Measurements from ENCODE around the gene CACNA2D1.
A peak's percentile ranks its signal among the peaks of the same experiment; 100 is the strongest.
"Not testable (repeated sequence)": the region's sequence is repeated elsewhere in the genome, so short reads cannot be mapped to it uniquely, and the experiment has no call there.

Gene CACNA2D1

GRCh38 chr7:82389876-82390275 lies 53.7 kb downstream of the CACNA2D1 start:
- no peak for DNase-seq

GRCh38 chr7:82388138-82388537 lies 55.4 kb downstream of the CACNA2D1 start:
- no peak for DNase-seq

- DNase-seq: not testable (repeated sequence)
Measured at GRCh38 chr7:82386571-82386970, 57.0 kb downstream of the CACNA2D1 start.

GRCh38 chr7:82384779-82385178 lies 58.8 kb downstream of the CACNA2D1 start:
- DNase-seq: no peak

GRCh38 chr7:82384051-82384464 lies 59.5 kb downstream of the CACNA2D1 start:
- no peak for DNase-seq

- DNase-seq: no peak
Measured at GRCh38 chr7:82382276-82382675, 61.3 kb downstream of the CACNA2D1 start.

- DNase-seq: no peak
Measured at GRCh38 chr7:82376739-82377138, 66.8 kb downstream of the CACNA2D1 start.

- no peak for DNase-seq
Measured at GRCh38 chr7:82375713-82376112, 67.9 kb downstream of the CACNA2D1 start.

- DNase-seq: peak; percentile 33
Measured at GRCh38 chr7:82375129-82375528, 68.4 kb downstream of the CACNA2D1 start.

GRCh38 chr7:82373926-82374635 lies 69.5 kb downstream of the CACNA2D1 start:
- no peak for DNase-seq

- DNase-seq: no peak
Measured at GRCh38 chr7:82364671-82365070, 78.9 kb downstream of the CACNA2D1 start.

- DNase-seq: no peak
Measured at GRCh38 chr7:82364048-82364447, 79.5 kb downstream of the CACNA2D1 start.

GRCh38 chr7:82362129-82362706 lies 81.4 kb downstream of the CACNA2D1 start:
- DNase-seq: no peak

- no peak for DNase-seq
Measured at GRCh38 chr7:82360591-82361368, 82.8 kb downstream of the CACNA2D1 start.

GRCh38 chr7:82359426-82359825 lies 84.2 kb downstream of the CACNA2D1 start:
- DNase-seq: no peak

GRCh38 chr7:82358923-82359322 lies 84.7 kb downstream of the CACNA2D1 start:
- DNase-seq: no peak

GRCh38 chr7:82358009-82358578 lies 85.5 kb downstream of the CACNA2D1 start:
- no peak for DNase-seq

- DNase-seq: no peak
Measured at GRCh38 chr7:82348251-82348650, 95.3 kb downstream of the CACNA2D1 start.

GRCh38 chr7:82347808-82348207 lies 95.8 kb downstream of the CACNA2D1 start:
- DNase-seq: no peak

- DNase-seq: no peak
Measured at GRCh38 chr7:82345886-82346285, 97.7 kb downstream of the CACNA2D1 start.

- no peak for DNase-seq
Measured at GRCh38 chr7:82343716-82344115, 99.9 kb downstream of the CACNA2D1 start.

- DNase-seq: no peak
Measured at GRCh38 chr7:82339958-82340357, 103.6 kb downstream of the CACNA2D1 start.

GRCh38 chr7:82335927-82336326 lies 107.7 kb downstream of the CACNA2D1 start:
- DNase-seq: peak; percentile 88

- no peak for DNase-seq
Measured at GRCh38 chr7:82335001-82335400, 108.6 kb downstream of the CACNA2D1 start.
